HK-2 (cell line): Measurements from ENCODE around the gene CCND1.
"Not testable (repeated sequence)": the region's sequence is repeated elsewhere in the genome, so short reads cannot be mapped to it uniquely, and the experiment has no call there.

Experiments
- DNase-seq: peaks from one replicate; pipeline ENCODE4 v3.0.0-alpha.2; 2018; ENCODE audit not compliant: unreplicated experiment

CCND1 gene

GRCh38 chr11:69666752-69667536 is 26.0 kb downstream of the CCND1 start:
- no peak for DNase-seq

- DNase-seq, result no peak
These were observed 27.0 kb downstream of the CCND1 start for GRCh38 chr11:69667619-69668604.

DNA sequence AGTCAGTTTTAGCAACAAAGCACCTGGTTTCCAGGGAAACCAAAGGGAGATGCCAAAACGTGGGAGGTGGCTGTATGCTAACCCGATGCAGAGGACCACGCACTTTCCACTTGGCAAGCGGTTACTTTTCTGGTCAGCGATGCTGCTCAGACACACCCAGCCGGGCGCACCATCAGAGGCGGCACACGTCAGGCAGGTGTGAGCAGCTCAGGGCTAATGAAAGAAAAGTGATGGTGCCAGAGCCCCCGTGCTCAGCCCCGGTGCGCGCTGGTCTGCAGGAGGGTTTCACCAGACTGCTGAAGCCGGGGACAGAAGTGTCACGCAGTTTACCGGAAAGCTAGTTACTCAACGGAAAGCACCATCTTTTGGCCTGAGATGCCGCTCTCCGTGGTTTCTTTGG is 28.5 kb downstream of the CCND1 start:
- no peak for DNase-seq

GRCh38 chr11:69670158-69670845 is 29.3 kb downstream of the CCND1 start:
- DNase-seq, result peak; percentile 63

DNA sequence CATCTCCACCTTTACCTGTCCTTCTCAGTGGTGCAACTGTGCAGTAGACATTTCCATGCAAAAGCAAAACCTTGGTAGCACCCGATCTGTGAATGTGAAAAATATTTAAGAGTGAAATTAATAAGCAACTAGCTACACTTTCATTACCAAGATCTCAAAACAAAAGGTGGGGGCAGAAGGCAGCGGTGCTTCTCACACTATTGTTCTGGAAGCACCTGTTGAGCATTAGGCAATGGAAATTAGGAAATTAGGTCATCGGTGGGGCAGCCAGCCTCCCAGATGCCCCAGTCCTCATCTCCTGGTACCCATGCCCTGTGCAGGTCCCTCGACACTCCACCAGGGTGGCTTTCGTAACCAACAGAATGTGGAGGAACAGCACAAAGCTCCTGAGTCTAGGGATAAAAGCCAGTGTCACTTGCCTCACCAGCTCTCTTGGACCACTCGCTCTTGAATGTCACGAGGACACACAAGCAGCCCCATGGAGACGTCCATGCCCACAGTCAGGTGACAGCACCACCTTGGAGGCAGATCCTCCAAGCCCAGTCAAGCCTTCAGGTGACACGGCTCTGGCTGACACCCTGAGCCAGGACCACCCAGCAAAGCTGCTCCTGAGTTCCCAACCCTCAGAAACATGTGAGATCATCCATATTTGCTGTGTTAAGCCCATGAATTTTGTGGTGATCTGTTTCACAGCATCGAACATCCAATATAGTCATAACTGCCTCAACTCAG is 30.9 kb downstream of the CCND1 start:
- no peak for DNase-seq

GRCh38 chr11:69674267-69674885 is 33.4 kb downstream of the CCND1 start:
- peak; percentile 44 for DNase-seq

DNA sequence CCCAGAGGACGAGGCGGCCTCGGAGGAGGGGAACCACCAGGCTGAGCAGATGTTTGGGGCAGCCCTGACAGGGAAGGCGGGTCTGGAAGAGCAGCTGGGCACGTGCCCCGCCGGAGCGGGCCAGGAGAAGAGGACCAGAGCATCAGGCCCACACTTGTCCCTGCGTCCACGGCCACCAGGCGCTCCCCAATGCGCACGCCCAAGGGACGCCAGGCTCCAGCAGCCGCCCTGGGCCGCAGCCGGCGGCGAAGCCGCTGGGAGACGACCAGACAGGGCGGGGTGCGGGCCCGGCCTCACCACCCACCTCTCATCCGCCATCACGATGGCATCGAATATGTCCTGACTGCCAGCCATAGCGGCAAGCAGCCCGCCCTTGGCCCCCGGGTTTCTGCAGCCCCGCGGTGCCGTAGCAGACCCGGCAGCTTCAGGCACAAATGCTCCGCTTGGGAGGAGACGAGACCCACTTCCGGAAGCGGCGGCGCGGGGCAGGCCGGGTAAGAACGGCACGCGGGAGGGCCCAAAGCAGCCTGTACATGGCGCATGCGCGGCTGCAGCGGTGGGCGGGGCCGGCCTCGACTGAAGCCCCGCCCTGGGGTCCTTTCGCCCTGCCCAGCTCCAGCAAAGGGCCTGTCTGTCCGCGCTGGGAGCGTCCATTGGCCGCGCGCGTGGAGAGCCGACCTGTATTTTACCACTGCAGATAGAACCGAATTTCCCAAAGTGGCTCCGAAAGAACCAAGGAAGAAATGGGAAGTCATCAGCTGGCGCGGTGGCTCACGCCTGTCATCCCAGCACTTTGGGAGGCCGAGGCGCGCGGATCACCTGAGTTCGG is 34.1 kb downstream of the CCND1 start, which contains the start of gene LTO1:
LTO1 (minus strand) TSS at position 468 of the 829 bp plus-strand sequence; CDS start at position 354, 114 bp downstream.
- peak; percentile 94 for DNase-seq

GRCh38 chr11:69677749-69678148 is 36.8 kb downstream of the CCND1 start:
- DNase-seq, result no peak

DNA sequence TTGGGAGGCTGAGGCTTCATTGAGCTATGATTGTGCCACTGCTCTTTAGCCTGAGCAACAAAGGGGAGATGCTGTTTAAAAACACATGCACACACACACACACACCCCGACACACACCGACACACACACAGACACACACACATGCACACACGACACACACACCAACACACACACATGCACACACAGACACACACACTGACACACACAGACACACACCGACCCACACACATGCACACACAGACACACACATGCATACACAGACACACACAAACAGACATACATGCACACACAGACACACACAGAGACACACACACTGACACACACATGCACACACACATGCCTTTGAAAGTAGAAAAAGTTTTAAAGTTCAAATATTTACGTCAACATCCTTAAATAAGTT is 39.7 kb downstream of the CCND1 start:
- DNase-seq, result no peak

DNA sequence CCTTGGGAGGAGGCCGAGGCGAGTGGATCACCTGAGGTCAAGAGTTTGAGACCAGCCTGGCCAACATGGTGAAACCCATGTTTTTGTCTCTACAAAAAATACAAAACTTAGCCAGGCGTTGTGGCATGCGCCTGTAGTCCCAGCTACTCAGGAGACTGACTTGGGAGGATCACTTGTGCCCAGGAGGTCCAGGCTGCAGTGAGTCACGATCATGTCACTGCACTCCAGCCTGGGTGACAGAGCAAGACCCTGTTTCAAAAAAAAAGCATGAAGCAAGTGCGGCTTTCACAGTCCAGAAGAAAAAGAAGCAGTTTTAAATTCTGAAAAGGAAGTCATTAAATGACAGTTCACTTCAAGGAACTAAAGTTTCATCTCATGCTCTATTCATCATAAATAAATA is 41.3 kb downstream of the CCND1 start:
- DNase-seq, result peak; percentile 18

- no peak for DNase-seq
These were observed 41.8 kb downstream of the CCND1 start for GRCh38 chr11:69682681-69683326.

DNA sequence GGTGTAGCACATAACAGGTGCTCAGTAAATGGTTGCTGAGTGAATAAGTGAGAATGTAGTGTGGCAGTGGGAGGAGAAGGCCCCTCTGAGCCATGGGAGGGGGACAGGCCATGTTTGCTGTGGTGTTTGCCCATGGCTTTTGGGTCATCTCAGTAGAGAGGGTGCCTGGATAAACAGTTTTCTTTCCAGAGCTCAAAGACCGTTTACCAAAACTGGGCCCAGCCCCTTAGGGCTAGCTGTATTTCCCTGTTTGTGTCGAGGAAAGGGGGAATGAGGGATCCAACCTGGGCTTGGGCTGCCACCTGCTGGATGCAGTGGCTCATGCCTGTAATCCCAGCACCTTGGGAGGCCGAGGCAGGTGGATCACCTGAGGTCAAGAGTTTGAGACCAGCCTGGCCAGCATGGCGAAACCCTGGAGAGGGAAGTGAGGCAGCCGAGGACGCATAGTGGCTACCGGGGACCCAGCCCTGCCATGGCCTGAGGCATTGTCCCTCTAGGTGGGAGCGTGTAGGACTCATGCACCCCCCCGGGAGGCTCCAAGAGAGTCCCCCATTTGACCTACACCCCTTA is 42.9 kb downstream of the CCND1 start:
- peak; percentile 8 for DNase-seq

- no peak for DNase-seq
These were observed 43.7 kb downstream of the CCND1 start for GRCh38 chr11:69684651-69685050.

DNA sequence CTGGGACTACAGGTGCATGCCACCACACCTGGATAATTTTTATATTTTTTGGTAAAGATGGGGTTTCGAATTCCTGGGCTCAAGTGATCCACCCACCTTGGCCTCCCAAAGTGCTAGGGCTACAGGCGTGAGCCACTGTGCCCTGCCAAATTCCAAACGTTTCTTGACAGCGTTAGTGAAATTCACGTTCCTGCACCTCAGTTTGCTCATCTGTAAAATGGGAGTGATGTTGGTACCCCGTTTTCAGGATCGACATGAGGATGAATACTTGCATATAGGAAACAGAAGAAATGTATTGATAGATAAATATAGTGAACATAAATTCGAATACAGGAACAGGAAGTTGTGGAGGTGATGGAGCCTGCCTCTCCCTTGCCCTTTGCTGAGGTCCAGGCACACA is 44.4 kb downstream of the CCND1 start:
- DNase-seq, result no peak

DNA sequence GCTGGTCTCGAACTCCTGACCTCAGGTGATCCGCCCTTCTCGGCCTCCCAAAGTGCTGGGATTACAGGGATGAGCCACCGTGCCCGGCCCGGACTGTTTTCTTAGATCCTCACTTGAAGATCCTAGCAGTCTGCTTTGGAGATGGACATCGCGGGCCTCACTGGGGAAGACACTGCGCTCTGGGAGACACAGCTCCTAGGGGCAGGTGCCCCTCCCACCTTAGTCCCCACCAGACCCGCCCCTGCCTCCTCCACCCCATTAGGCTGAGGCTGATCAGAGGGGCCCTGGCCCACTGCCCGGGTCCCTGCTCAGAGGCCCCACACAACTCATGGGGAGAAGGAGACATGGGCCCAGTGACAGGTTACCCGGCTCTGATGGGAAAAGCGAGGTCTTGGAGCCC is 45.5 kb downstream of the CCND1 start:
- no peak for DNase-seq

DNA sequence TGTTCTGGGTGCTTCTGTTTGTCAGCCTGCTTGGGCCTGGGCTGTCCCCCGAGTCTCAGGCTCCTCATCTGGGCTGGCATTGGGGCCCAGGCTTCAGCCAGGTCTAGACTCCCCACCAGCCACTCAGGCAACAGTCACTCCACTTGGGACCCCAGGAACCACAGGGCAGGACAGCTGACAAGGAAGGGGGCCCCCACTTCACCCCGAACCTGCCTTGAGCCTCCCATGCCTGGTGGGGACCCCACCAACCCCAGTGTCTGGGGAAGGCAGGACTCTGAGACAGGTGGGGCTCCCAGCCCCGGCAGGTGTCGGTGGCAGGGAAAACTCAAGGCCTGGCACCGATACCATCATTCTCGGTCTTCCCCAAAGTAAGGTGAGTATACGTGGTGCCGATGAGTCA is 45.9 kb downstream of the CCND1 start:
- DNase-seq, result no peak

- not testable (repeated sequence) for DNase-seq
These were observed 47.2 kb downstream of the CCND1 start for GRCh38 chr11:69687969-69688771.
